ENCODE results near the gene FZD2.

GRCh38 chr17:44522883-44523671 lies 34.2 kb upstream of the FZD2 start:
- TF ChIP-seq, protein P1, sequence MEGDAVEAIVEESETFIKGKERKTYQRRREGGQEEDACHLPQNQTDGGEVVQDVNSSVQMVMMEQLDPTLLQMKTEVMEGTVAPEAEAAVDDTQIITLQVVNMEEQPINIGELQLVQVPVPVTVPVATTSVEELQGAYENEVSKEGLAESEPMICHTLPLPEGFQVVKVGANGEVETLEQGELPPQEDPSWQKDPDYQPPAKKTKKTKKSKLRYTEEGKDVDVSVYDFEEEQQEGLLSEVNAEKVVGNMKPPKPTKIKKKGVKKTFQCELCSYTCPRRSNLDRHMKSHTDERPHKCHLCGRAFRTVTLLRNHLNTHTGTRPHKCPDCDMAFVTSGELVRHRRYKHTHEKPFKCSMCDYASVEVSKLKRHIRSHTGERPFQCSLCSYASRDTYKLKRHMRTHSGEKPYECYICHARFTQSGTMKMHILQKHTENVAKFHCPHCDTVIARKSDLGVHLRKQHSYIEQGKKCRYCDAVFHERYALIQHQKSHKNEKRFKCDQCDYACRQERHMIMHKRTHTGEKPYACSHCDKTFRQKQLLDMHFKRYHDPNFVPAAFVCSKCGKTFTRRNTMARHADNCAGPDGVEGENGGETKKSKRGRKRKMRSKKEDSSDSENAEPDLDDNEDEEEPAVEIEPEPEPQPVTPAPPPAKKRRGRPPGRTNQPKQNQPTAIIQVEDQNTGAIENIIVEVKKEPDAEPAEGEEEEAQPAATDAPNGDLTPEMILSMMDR (IDR thresholded peaks at IDR 0.05), result peak in 5 of 6 experiments; percentile 2 to 56 (median 53)
- TF ChIP-seq POLR2A (IDR thresholded peaks at IDR 0.05), result no peak

All from Peyer's patch (tissue), 4 donors.